K562 (cell line): ENCODE data around the gene MYOZ1. TPM values are rescaled to one million over a fixed set of nuclear protein-coding genes. Genes with fewer than 3 reads are reported as not detected.

Experiments
- BRF1 ChIP-seq: IDR thresholded peaks from 3 replicates; pipeline ENCODE4 v1.6.1; 2011; ENCODE audit warnings: borderline replicate concordance, mild to moderate bottlenecking; ENCODE audit not compliant: insufficient read length; ENCODE audit errors: extremely low read depth
- EWSR1 ChIP-seq: fragments of 450-650 bp; IDR thresholded peaks from 2 replicates; pipeline ENCODE4 v1.6.1; 2018; ENCODE audit warnings: borderline replicate concordance, mild to moderate bottlenecking, low read depth, moderate library complexity; ENCODE audit not compliant: partially characterized antibody
- ILK ChIP-seq: fragments of 450-650 bp; IDR thresholded peaks from 2 replicates; pipeline ENCODE4 v1.6.1; 2016; ENCODE audit warnings: missing genetic modification characterization, low read depth, mild to moderate bottlenecking, missing compliant biosample characterization, moderate library complexity, borderline replicate concordance
- MCM5 ChIP-seq: fragments of 450-650 bp; IDR thresholded peaks from 2 replicates; pipeline ENCODE4 v1.6.1; 2016; ENCODE audit warnings: low read depth
- MTA2 ChIP-seq: fragments of 450-650 bp; IDR thresholded peaks from 2 replicates; pipeline ENCODE4 v1.6.1; 2016; ENCODE audit warnings: low read depth
- MTA3 ChIP-seq: fragments of 450-650 bp; formaldehyde crosslinking; IDR thresholded peaks from 2 replicates; pipeline ENCODE4 v1.6.1; 2017; ENCODE audit warnings: mild to moderate bottlenecking, borderline replicate concordance
- PHF21A ChIP-seq: fragments of 450-650 bp; IDR thresholded peaks from 2 replicates; pipeline ENCODE4 v1.6.1; 2017; ENCODE audit warnings: low read depth, borderline replicate concordance
- SMC3 ChIP-seq: conservative IDR thresholded peaks from 2 replicates; pipeline ENCODE4 v1.6.1; 2011; ENCODE audit warnings: low read depth, low read length, improper control_type of control experiment; ENCODE audit not compliant: insufficient read depth
- ZNF24 ChIP-seq: fragments of 450-650 bp; IDR thresholded peaks from 2 replicates; pipeline ENCODE4 v1.6.1; 2016
- polyA plus RNA-seq, 8 experiments: library from polyadenylated mRNA; depleted of rRNA in 4 of 8; stranded (reverse) in 5 of 8; unstranded in 3 of 8; fragments of >200 nt; fragmentation: Nextera tagmentation in 2 of 8; fragmentation: Illumina TruSeq in 1 of 8; extraction: Ambion mirVana in 2 of 8; extraction: Trizol in 1 of 8; gene quantifications; 2 replicates each; pipeline versions ENCODE4 v1.2.1 to v1.2.3, GENCODE V29; 2011 to 2014; ENCODE audit warnings: inconsistent platforms in 1 of 8, missing spikeins in 1 of 8
- total RNA-seq, 7 experiments: library from RNA; depleted of rRNA in 6 of 7; stranded (reverse); fragments of >200 nt in 6 of 7; fragmentation: Illumina TruSeq in 2 of 7; extraction: Trizol in 2 of 7; gene quantifications; 2 replicates each; pipeline versions ENCODE4 v1.2.1 to v1.2.3, GENCODE V29; 2011 to 2021; ENCODE audit warnings: low replicate concordance in 1 of 7
- TF ChIP-seq, protein P1 (sequence below): fragments of 250-450 bp; sonication (Bioruptor Pico); IDR thresholded peaks from 2 replicates; pipeline ENCODE4 v1.5.0; 2020; ENCODE audit warnings: mild to moderate bottlenecking, borderline replicate concordance
- TF ChIP-seq, protein P2 (sequence below): fragments of 250-450 bp; sonication (Bioruptor Pico); IDR thresholded peaks from 2 replicates; pipeline ENCODE4 v1.8.0; 2021; ENCODE audit warnings: borderline replicate concordance, mild to moderate bottlenecking, moderate library complexity; ENCODE audit not compliant: poor library complexity, severe bottlenecking
- TF ChIP-seq, protein P3 (sequence below): IDR thresholded peaks from 3 replicates; pipeline ENCODE4 v1.6.1; 2011; ENCODE audit warnings: borderline replicate concordance, mild to moderate bottlenecking; ENCODE audit not compliant: insufficient read length, insufficient read depth

MYOZ1 gene
- total and polyA plus RNA-seq, 9 of the 15 experiments (the other 6 are each of a cell fraction or from before 2014, with no cell fraction given) = 0.03 to 0.18 (median 0.07) TPM; not detected in 5

DNA sequence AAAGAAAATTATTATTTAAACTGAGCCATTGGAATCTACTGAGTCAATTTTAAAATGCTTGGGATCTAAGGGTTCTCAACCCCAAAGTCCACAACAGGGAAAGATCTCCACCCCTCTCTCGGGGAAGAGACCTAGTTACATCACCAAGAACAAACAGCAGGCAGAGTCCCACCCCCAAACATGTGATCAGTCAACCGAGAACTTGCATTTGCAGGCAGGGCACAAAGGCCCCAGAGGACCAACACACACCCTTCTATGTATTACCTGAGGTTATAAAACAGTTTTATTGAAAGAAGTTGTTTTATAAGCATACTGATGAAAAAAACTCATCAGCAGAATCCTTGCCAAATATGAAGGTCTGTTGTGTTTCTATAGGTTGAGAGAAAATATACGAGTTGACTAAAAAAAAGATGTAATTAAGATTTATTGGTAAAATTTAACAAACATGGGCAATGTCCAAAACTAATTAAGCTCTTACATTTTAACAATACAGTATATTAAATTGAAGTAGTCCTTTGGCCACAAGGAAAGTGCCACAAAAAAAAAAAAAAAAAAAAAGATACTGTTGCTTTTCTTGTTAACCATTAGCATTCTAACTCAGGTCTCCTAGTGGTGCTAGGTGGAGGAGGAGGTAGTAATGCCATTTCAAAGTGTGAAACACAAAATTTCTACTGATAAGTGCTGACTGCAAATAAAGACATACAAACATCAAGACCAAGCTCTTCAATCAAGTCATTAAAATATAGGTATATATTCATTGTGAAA lies 49.2 kb downstream of the MYOZ1 start (continued):
- TF ChIP-seq SMC3 = no peak
- no peak for TF ChIP-seq MTA3
- no peak for TF ChIP-seq ZNF24
- TF ChIP-seq ILK (tag) = no peak
- TF ChIP-seq BRF1 = no peak
- TF ChIP-seq, protein P1, sequence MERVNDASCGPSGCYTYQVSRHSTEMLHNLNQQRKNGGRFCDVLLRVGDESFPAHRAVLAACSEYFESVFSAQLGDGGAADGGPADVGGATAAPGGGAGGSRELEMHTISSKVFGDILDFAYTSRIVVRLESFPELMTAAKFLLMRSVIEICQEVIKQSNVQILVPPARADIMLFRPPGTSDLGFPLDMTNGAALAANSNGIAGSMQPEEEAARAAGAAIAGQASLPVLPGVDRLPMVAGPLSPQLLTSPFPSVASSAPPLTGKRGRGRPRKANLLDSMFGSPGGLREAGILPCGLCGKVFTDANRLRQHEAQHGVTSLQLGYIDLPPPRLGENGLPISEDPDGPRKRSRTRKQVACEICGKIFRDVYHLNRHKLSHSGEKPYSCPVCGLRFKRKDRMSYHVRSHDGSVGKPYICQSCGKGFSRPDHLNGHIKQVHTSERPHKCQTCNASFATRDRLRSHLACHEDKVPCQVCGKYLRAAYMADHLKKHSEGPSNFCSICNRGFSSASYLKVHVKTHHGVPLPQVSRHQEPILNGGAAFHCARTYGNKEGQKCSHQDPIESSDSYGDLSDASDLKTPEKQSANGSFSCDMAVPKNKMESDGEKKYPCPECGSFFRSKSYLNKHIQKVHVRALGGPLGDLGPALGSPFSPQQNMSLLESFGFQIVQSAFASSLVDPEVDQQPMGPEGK (CRISPR knock-in tag) = no peak
- no peak for TF ChIP-seq MCM5
- TF ChIP-seq MTA2 = no peak
- TF ChIP-seq, protein P2, sequence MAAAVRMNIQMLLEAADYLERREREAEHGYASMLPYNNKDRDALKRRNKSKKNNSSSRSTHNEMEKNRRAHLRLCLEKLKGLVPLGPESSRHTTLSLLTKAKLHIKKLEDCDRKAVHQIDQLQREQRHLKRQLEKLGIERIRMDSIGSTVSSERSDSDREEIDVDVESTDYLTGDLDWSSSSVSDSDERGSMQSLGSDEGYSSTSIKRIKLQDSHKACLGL = no peak
- TF ChIP-seq EWSR1 = no peak
- no peak for TF ChIP-seq PHF21A
- TF ChIP-seq, protein P3, sequence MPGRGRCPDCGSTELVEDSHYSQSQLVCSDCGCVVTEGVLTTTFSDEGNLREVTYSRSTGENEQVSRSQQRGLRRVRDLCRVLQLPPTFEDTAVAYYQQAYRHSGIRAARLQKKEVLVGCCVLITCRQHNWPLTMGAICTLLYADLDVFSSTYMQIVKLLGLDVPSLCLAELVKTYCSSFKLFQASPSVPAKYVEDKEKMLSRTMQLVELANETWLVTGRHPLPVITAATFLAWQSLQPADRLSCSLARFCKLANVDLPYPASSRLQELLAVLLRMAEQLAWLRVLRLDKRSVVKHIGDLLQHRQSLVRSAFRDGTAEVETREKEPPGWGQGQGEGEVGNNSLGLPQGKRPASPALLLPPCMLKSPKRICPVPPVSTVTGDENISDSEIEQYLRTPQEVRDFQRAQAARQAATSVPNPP = no peak
